ENCODE data around the gene TPCN2. TPM values are rescaled to one million over a fixed set of nuclear protein-coding genes. Genes with fewer than 3 reads are reported as not detected.
"Not testable (repeated sequence)": the region's sequence is repeated elsewhere in the genome, so short reads cannot be mapped to it uniquely, and the experiment has no call there.

TPCN2 gene
- total RNA-seq, 6 donors from 2014 or later: 12.5 to 61.8 (median 18.8) TPM

DNA sequence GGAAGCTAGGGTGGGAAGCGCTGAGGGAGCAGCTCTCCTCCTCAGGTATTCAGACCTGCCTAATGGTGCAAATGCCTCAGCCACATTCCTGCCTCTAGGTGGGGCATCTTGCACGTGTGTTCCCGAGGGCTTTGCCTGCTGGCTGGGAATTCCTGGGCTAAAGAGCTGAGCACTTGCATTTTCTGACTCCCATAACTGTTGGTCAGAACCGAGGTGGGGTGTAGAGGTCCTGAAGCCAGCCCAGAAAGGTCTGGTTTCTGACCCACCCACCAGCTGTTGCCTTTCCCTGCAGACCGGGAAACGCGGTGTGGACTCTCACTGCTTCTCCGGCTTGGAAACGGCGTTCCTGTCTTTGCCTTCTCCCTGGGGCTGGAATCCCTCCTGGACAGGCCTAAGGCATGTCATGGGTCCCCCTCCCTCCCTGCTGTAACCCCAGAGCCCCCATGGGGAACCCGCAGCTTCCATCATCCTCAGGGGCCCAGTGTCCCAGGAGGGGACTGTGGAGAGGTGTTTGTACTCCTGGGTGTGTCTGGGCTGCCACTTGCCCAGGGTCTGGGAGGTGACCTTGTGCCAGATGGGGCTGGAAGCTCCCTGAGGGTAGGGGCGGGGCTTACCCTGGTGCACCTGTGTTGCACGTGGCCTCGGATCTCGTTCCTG is 83.0 kb downstream of the TPCN2 start:
- Histone ChIP-seq H3K4me3 (no peak overlapping the region), H3K27ac (peak overlapping the region in 1 of 4 donors; percentile 5), H3K9me3 (no peaks in the 10 kb centered on the region), H3K36me3 (no peaks in the 10 kb centered on the region), H3K27me3 (no peaks in the 10 kb centered on the region), H3K4me1 (peaks cover 8 to 13% (median 10%) of the 10 kb centered on the region in 4 donors)
- ATAC-seq (ENCODE audit: low FRiP score in 2 of 2) (peak; percentile 60 to 85), DNase-seq (peak in 1 of 2 donors; percentile 88)
- 43% methylated on average over 12 of the region's 15 CpGs; no CpG with 5 or more reads in 1 of the 2 donors for WGBS, 2 donors
- TF ChIP-seq, protein P1, sequence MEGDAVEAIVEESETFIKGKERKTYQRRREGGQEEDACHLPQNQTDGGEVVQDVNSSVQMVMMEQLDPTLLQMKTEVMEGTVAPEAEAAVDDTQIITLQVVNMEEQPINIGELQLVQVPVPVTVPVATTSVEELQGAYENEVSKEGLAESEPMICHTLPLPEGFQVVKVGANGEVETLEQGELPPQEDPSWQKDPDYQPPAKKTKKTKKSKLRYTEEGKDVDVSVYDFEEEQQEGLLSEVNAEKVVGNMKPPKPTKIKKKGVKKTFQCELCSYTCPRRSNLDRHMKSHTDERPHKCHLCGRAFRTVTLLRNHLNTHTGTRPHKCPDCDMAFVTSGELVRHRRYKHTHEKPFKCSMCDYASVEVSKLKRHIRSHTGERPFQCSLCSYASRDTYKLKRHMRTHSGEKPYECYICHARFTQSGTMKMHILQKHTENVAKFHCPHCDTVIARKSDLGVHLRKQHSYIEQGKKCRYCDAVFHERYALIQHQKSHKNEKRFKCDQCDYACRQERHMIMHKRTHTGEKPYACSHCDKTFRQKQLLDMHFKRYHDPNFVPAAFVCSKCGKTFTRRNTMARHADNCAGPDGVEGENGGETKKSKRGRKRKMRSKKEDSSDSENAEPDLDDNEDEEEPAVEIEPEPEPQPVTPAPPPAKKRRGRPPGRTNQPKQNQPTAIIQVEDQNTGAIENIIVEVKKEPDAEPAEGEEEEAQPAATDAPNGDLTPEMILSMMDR (IDR thresholded peaks at IDR 0.05): peak; percentile 66 to 96 (median 84)
- TF ChIP-seq EP300 (IDR thresholded peaks at IDR 0.05): no peak

- Histone ChIP-seq H3K36me3 (no peaks in the 10 kb centered on the region), H3K9me3 (no peaks in the 10 kb centered on the region), H3K27me3 (no peaks in the 10 kb centered on the region), H3K4me1 (peaks cover 8 to 13% (median 10%) of the 10 kb centered on the region in 4 donors), H3K27ac (no peak overlapping the region), H3K4me3 (no peak overlapping the region)
- ATAC-seq (ENCODE audit: low FRiP score in 2 of 2) (no peak), DNase-seq (no peak)
- TF ChIP-seq EP300 (IDR thresholded peaks at IDR 0.05) (no peak), POLR2A (IDR thresholded peaks at IDR 0.05) (no peak), POLR2AphosphoS5 (IDR thresholded peaks at IDR 0.05) (no peak)
- 73 to 89% methylated on average over 4 to 6 of the region's 7 CpGs for WGBS, 2 donors
Observed at GRCh38 chr11:69132301-69132670, 83.6 kb downstream of the TPCN2 start.

DNA sequence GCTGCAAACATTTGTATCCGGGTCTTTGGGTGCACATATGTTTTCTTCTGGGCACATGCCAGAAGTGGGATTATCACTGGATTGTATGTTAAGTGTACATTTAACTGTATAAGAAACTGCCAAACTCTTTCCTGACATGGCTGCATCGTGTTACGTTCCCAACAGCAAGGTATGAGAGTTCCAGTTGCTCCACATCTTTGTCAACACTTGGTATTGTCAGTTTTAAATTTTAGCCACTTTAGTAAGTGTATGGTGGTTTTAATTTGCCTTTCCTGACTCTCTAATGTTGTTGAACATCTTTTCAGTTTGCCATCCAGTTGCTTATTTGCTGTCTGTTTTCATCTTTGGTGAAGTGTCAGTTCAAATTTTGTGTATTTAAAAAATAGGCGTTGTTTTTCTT is 84.5 kb downstream of the TPCN2 start:
- Histone ChIP-seq H3K9me3 (no peaks in the 10 kb centered on the region), H3K4me1 (peaks cover 8 to 13% (median 10%) of the 10 kb centered on the region in 4 donors), H3K36me3 (no peaks in the 10 kb centered on the region), H3K27ac (no peak overlapping the region), H3K27me3 (no peaks in the 10 kb centered on the region), H3K4me3 (no peak overlapping the region)
- DNase-seq: no peak
- TF ChIP-seq EP300 (IDR thresholded peaks at IDR 0.05) (no peak), POLR2AphosphoS5 (IDR thresholded peaks at IDR 0.05) (no peak), POLR2A (IDR thresholded peaks at IDR 0.05) (no peak)
- TF ChIP-seq, protein P1 (IDR thresholded peaks at IDR 0.05): no peak
- ATAC-seq (ENCODE audit: low FRiP score in 2 of 2): no peak
- WGBS, 2 donors: 95 to 97% methylated on average over 4 of the region's 4 CpGs

DNA sequence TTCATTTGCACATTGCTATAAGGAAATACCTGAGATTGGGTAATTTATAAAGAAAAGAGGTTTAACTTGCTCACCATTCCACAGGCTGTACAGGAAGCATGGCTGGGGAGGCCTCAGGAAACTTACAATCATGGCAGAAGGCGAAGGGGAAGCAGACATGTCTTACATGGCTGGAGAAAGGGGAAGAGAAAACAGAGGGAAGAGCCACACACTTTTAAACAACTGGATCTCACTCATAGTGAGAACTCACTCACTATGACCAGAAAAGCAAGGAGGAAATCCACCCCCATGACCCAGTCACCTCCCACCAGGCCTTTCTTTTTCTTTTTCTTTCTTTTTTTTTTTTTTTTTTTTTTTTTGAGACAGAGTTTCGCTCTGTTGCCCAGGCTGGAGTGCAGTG is 85.5 kb downstream of the TPCN2 start:
- H3K4me1 ChIP-seq: peaks cover 8 to 13% (median 10%) of the 10 kb centered on the region in 4 donors
- not testable (repeated sequence) for H3K9me3 ChIP-seq; ATAC-seq (ENCODE audit: low FRiP score in 2 of 2); H3K27ac ChIP-seq; DNase-seq; H3K36me3 ChIP-seq; H3K27me3 ChIP-seq; H3K4me3 ChIP-seq
- WGBS, 2 donors: 67 to 85% methylated on average over 2 of the region's 2 CpGs

- DNase-seq (no peak), ATAC-seq (ENCODE audit: low FRiP score in 2 of 2) (no peak)
- Histone ChIP-seq H3K9me3 (no peaks in the 10 kb centered on the region), H3K4me3 (no peak overlapping the region), H3K4me1 (peaks cover 8 to 13% (median 10%) of the 10 kb centered on the region in 4 donors), H3K27ac (no peak overlapping the region), H3K36me3 (no peaks in the 10 kb centered on the region), H3K27me3 (no peaks in the 10 kb centered on the region)
- 78 to 82% methylated on average over 8 of the region's 8 CpGs for WGBS, 2 donors
- TF ChIP-seq, protein P1 (IDR thresholded peaks at IDR 0.05): no peak
- no peak for TF ChIP-seq POLR2AphosphoS5 (IDR thresholded peaks at IDR 0.05)
- no peak for TF ChIP-seq POLR2A (IDR thresholded peaks at IDR 0.05)
- no peak for TF ChIP-seq EP300 (IDR thresholded peaks at IDR 0.05)
Observed at GRCh38 chr11:69134957-69135356, 86.2 kb downstream of the TPCN2 start.

Data from upper lobe of left lung (tissue), 6 donors.